HepG2 (cell line): ENCODE results near the gene ROM1. TPM values are rescaled to one million over a fixed set of nuclear protein-coding genes. Genes with fewer than 3 reads are reported as not detected.

Experiments
- ATAC-seq: fragments of 200-7000 bp; cut with Tn5 transposase; 3 replicates; pipeline ENCODE4 v1.9.1; 2020; ENCODE audit warnings: mild to moderate bottlenecking, moderate library complexity
- BruUV-seq: library from RNA; stranded (reverse); fragments of 400-500 nt; replicated peaks from 2 replicates; lab custom pipeline; 2021; lab: Mats Ljungman, UMichigan
- CTCF ChIA-PET: fragments of 300-600 bp; formaldehyde crosslinking; extraction: SDS; loops from one replicate; lab custom pipeline; 2021; ENCODE audit warnings: low total read pairs, inconsistent platforms, low intra/inter-chr PET ratio; lab: Yijun Ruan, JAX
- POLR2A ChIA-PET: fragments of 350-600 bp; sonication (Branson Sonifier 250); formaldehyde crosslinking; loops from one replicate; lab custom pipeline; 2020; ENCODE audit warnings: antibody characterized with exemption, inconsistent platforms; lab: Yijun Ruan, JAX
- DNase-seq: peaks from one replicate; pipeline ENCODE4 v3.0.0-alpha.2; 2015; ENCODE audit warnings: low spot score
- FAIRE-seq: peaks from 3 replicates; lab custom pipeline; 2011; peaks lifted over from hg19 to GRCh38; lab: Jason Lieb, UNC
- H2AFZ ChIP-seq: one replicate; pipeline ENCODE4 v1.6.1; 2011; ENCODE audit warnings: low read length, inconsistent platforms
- H3K27ac ChIP-seq: fragments of 300-600 bp; 3 replicates; pipeline ENCODE4 v1.8.0; 2011; ENCODE audit warnings: mixed run types, mild to moderate bottlenecking, mixed read lengths, low read length, inconsistent platforms; ENCODE audit not compliant: insufficient read depth; ENCODE audit errors: extremely low read length
- H3K27me3 ChIP-seq, 2 experiments: fragments of 200-600 bp in 1 of 2; 2 replicates in 1 of 2; 3 replicates in 1 of 2; pipeline versions ENCODE4 v1.6.0 to v1.8.0; 2011; ENCODE audit warnings: low read length in 2 of 2, mild to moderate bottlenecking in 2 of 2, moderate library complexity in 2 of 2, inconsistent platforms in 1 of 2; ENCODE audit not compliant: insufficient read depth in 2 of 2, control insufficient read depth in 1 of 2
- H3K36me3 ChIP-seq, 2 experiments: fragments of 200-600 bp in 1 of 2; replicated peaks in 1 of 2; 2 replicates in 1 of 2; 3 replicates in 1 of 2; pipeline versions ENCODE4 v1.5.1 to v1.8.0; 2011; ENCODE audit warnings: low read length in 2 of 2, inconsistent platforms in 1 of 2; ENCODE audit not compliant: insufficient read depth in 2 of 2, control insufficient read depth in 1 of 2
- H3K4me1 ChIP-seq: 2 replicates; pipeline ENCODE4 v1.5.1; 2012; ENCODE audit warnings: low read length, inconsistent platforms; ENCODE audit not compliant: insufficient read depth
- H3K4me2 ChIP-seq: 2 replicates; pipeline ENCODE4 v1.6.0; 2011; ENCODE audit warnings: low read depth, low read length, inconsistent platforms
- H3K4me3 ChIP-seq, 3 experiments: fragments of 200-600 bp in 1 of 3; sonication (generic), shearing (Covaris generic) in 1 of 3; replicated peaks in 1 of 3; 2 replicates each; pipeline ENCODE4 v1.5.1; 2011 to 2016; ENCODE audit warnings: low read length in 3 of 3, inconsistent platforms in 2 of 3, low read depth in 2 of 3, mild to moderate bottlenecking in 2 of 3, control low read depth in 1 of 3, mixed read lengths in 1 of 3; ENCODE audit not compliant: insufficient read depth in 1 of 3
- H3K79me2 ChIP-seq: one replicate; pipeline ENCODE4 v1.6.1; 2011; ENCODE audit warnings: low read length, inconsistent platforms; ENCODE audit not compliant: insufficient read depth
- H3K9ac ChIP-seq: 2 replicates; pipeline ENCODE4 v1.6.0; 2011; ENCODE audit warnings: mild to moderate bottlenecking, low read depth, low read length, inconsistent platforms; ENCODE audit not compliant: insufficient read depth
- H3K9me3 ChIP-seq: 2 replicates; pipeline ENCODE4 v1.5.1; 2012; ENCODE audit warnings: mild to moderate bottlenecking, low read length
- H4K20me1 ChIP-seq: 2 replicates; pipeline ENCODE4 v1.6.0; 2011; ENCODE audit warnings: inconsistent platforms, mild to moderate bottlenecking, low read length, moderate library complexity; ENCODE audit not compliant: insufficient read depth
- AGO1 ChIP-seq: fragments of 200-400 bp; formaldehyde crosslinking; IDR thresholded peaks from 2 replicates; pipeline ENCODE4 v1.6.1; 2017; ENCODE audit warnings: mild to moderate bottlenecking, low read depth, low read length, moderate library complexity; ENCODE audit not compliant: poor library complexity, severe bottlenecking
- BCL6 ChIP-seq: IDR thresholded peaks from 2 replicates; pipeline ENCODE4 v1.6.1; 2016; ENCODE audit warnings: missing genetic modification reagents, missing compliant biosample characterization
- BHLHE40 ChIP-seq: IDR thresholded peaks from 2 replicates; pipeline ENCODE4 v1.6.1; 2011; ENCODE audit warnings: low read length, improper control_type of control experiment
- BORCS8-MEF2B ChIP-seq: sonication (generic); formaldehyde crosslinking; IDR thresholded peaks from 2 replicates; pipeline ENCODE4 v1.8.0; 2022; ENCODE audit warnings: mild to moderate bottlenecking, missing genetic modification reagents
- CREBL2 ChIP-seq: sonication (generic); formaldehyde crosslinking; IDR thresholded peaks from 2 replicates; pipeline ENCODE4 v1.8.1; 2023; ENCODE audit warnings: missing genetic modification reagents, mild to moderate bottlenecking, borderline replicate concordance
- GMEB1 ChIP-seq: sonication (generic); formaldehyde crosslinking; IDR thresholded peaks from 2 replicates; pipeline ENCODE4 v1.5.1; 2020; ENCODE audit warnings: missing genetic modification reagents, mild to moderate bottlenecking, borderline replicate concordance
- KDM3A ChIP-seq: IDR thresholded peaks from 2 replicates; pipeline ENCODE4 v1.6.1; 2018; ENCODE audit warnings: low read depth, missing compliant biosample characterization
- POLR2AphosphoS2 ChIP-seq: IDR thresholded peaks from 2 replicates; pipeline ENCODE4 v1.6.1; 2011; ENCODE audit warnings: low read depth, low read length, improper control_type of control experiment
- REL ChIP-seq: sonication (generic); formaldehyde crosslinking; conservative IDR thresholded peaks from 2 replicates; pipeline ENCODE4 v1.8.0; 2022; ENCODE audit warnings: mild to moderate bottlenecking, missing genetic modification reagents, moderate library complexity
- SATB2 ChIP-seq: sonication (generic); formaldehyde crosslinking; IDR thresholded peaks from 2 replicates; pipeline ENCODE4 v1.5.0; 2020; ENCODE audit warnings: missing genetic modification reagents
- TFDP1 ChIP-seq: IDR thresholded peaks from 2 replicates; pipeline ENCODE4 v1.6.1; 2016; ENCODE audit warnings: missing compliant biosample characterization, missing genetic modification reagents, borderline replicate concordance
- ZMAT3 ChIP-seq: sonication (generic); formaldehyde crosslinking; conservative IDR thresholded peaks from 2 replicates; pipeline ENCODE4 v1.7.0; 2021; ENCODE audit warnings: missing genetic modification reagents
- ZNF12 ChIP-seq: sonication (generic); formaldehyde crosslinking; IDR thresholded peaks from 2 replicates; pipeline ENCODE4 v1.5.0; 2020; ENCODE audit warnings: missing genetic modification reagents
- ZNF576 ChIP-seq: sonication (generic); formaldehyde crosslinking; IDR thresholded peaks from 2 replicates; pipeline ENCODE4 v1.4.0; 2020; ENCODE audit warnings: mild to moderate bottlenecking, missing genetic modification reagents
- ZNF616 ChIP-seq: sonication (generic); formaldehyde crosslinking; IDR thresholded peaks from 2 replicates; pipeline ENCODE4 v1.5.0; 2020; ENCODE audit warnings: low read depth, mild to moderate bottlenecking, missing genetic modification reagents
- WGBS: methylation state at CpG from one replicate; pipeline ENCODE4 v1.1.6; 2017; ENCODE audit warnings: low lambda C conversion rate; 5-methylcytosine and 5-hydroxymethylcytosine counted together
- in situ Hi-C: cut with HindIII; loops from 2 replicates; pipeline ENCODE4 v1.10.0; 2017; ENCODE audit warnings: low pct_unique_long_range_greater_than_20kb; ENCODE audit not compliant: extremely low pct_ligation_motif_present
- intact Hi-C: fragments of 100-400 bp; cut with micrococcal nuclease; formaldehyde crosslinking; loops from one replicate; pipeline ENCODE4 v1.10.0; 2022; ENCODE audit not compliant: unreplicated experiment
- polyA plus RNA-seq, 8 experiments: library from polyadenylated mRNA; depleted of rRNA in 3 of 8; stranded (reverse) in 7 of 8; unstranded in 1 of 8; fragments of >200 nt; fragmentation: Illumina TruSeq in 4 of 8; extraction: Trizol in 4 of 8; gene quantifications; 2 replicates each; pipeline versions ENCODE4 v1.2.1 to v1.2.3, GENCODE V29; 2011 to 2016; ENCODE audit warnings: low read depth in 4 of 8, missing spikeins in 1 of 8, mixed read lengths in 1 of 8; ENCODE audit not compliant: insufficient read depth in 1 of 8
- total RNA-seq, 5 experiments: library from RNA; depleted of rRNA; stranded (reverse); fragments of >200 nt; fragmentation: Illumina TruSeq; extraction: Trizol; gene quantifications; 2 replicates each; pipeline ENCODE4 v1.2.3, GENCODE V29; 2016; ENCODE audit warnings: low read depth in 1 of 5
- TF ChIP-seq, protein P1 (sequence below): sonication (generic); formaldehyde crosslinking; IDR thresholded peaks from 2 replicates; pipeline ENCODE4 v1.4.0; 2020; ENCODE audit warnings: missing genetic modification reagents
- TF ChIP-seq, protein P2 (sequence below): sonication (generic); formaldehyde crosslinking; IDR thresholded peaks from 2 replicates; pipeline ENCODE4 v1.4.0; 2020; ENCODE audit warnings: missing genetic modification reagents

The ROM1 gene
- total and polyA plus RNA-seq, 2 of the 13 experiments (the other 11 are each of a cell fraction or from before 2014, with no cell fraction given): 1.2 to 2.4 TPM

DNA sequence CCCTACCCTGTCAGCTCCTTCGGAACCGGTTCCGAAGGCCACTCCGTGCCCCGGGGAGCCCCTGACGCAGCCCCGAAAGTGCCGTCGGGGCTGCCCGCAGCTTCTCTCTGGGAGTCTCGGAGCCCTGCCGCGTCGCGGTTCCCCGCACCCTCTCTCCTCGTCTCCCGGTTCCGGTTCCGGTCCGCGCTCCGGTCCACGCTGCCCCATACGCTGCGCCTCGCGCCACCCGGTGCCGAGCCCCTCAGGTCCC, 12.0 kb upstream of the ROM1 start:
- Histone ChIP-seq H3K36me3 (peaks cover 12 to 26% of the 10 kb centered on the region in 2 experiments; a peak in 4 of 5 replicates), H3K79me2 (peaks cover 33% of the 10 kb centered on the region), H3K4me3 (peak overlapping the region; percentile 91 to 94 (median 94)), H4K20me1 (no peaks in the 10 kb centered on the region), H2AFZ (no peak overlapping the region), H3K27me3 (no peaks in the 10 kb centered on the region; a peak in 1 of 5 replicates), H3K27ac (peak overlapping the region; percentile 88), H3K9ac (peak overlapping the region; percentile 99), H3K4me1 (peaks cover 39% of the 10 kb centered on the region), H3K9me3 (no peaks in the 10 kb centered on the region), H3K4me2 (peak overlapping the region; percentile 97)
- FAIRE-seq (no peak), DNase-seq (no peak), ATAC-seq (peak; percentile 39)
- no TSS peak for BruUV-seq
- CTCF ChIA-PET: no interaction called here
- POLR2A ChIA-PET: interaction anchor here (1.0 to 3.8 kb wide), 21 partner anchors 9 to 280 kb away, joined by 3 to 137 read pairs (median 6); partner anchors contain the start of genes AHNAK, B3GAT3, C11orf98 and CSKMT
- 0% methylated on average over 1 of the region's 30 CpGs for WGBS
- intact Hi-C loops (no loop called here), in situ Hi-C loops (no loop called here)
- TF ChIP-seq, protein P1, sequence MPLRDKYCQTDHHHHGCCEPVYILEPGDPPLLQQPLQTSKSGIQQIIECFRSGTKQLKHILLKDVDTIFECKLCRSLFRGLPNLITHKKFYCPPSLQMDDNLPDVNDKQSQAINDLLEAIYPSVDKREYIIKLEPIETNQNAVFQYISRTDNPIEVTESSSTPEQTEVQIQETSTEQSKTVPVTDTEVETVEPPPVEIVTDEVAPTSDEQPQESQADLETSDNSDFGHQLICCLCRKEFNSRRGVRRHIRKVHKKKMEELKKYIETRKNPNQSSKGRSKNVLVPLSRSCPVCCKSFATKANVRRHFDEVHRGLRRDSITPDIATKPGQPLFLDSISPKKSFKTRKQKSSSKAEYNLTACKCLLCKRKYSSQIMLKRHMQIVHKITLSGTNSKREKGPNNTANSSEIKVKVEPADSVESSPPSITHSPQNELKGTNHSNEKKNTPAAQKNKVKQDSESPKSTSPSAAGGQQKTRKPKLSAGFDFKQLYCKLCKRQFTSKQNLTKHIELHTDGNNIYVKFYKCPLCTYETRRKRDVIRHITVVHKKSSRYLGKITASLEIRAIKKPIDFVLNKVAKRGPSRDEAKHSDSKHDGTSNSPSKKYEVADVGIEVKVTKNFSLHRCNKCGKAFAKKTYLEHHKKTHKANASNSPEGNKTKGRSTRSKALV: peak; percentile 69; the same call in 1 of the 2 replicates
- TF ChIP-seq POLR2AphosphoS2: no peak
- no peak for TF ChIP-seq AGO1
- TF ChIP-seq SATB2 (CRISPR knock-in tag): peak; percentile 37; the same call in 1 of the 2 replicates
- peak; percentile 27; the same call in 1 of the 2 replicates for TF ChIP-seq ZNF616 (CRISPR knock-in tag)
- peak; percentile 87; the same call in 1 of the 2 replicates for TF ChIP-seq REL (CRISPR knock-in tag)
- no peak for TF ChIP-seq BHLHE40
- TF ChIP-seq, protein P2, sequence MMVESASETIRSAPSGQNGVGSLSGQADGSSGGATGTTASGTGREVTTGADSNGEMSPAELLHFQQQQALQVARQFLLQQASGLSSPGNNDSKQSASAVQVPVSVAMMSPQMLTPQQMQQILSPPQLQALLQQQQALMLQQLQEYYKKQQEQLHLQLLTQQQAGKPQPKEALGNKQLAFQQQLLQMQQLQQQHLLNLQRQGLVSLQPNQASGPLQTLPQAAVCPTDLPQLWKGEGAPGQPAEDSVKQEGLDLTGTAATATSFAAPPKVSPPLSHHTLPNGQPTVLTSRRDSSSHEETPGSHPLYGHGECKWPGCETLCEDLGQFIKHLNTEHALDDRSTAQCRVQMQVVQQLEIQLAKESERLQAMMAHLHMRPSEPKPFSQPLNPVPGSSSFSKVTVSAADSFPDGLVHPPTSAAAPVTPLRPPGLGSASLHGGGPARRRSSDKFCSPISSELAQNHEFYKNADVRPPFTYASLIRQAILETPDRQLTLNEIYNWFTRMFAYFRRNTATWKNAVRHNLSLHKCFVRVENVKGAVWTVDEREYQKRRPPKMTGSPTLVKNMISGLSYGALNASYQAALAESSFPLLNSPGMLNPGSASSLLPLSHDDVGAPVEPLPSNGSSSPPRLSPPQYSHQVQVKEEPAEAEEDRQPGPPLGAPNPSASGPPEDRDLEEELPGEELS (CRISPR knock-in tag): no peak
- TF ChIP-seq TFDP1 (CRISPR knock-in tag): peak; percentile 27; the same call in 1 of the 2 replicates
- peak; percentile 43; the same call in 1 of the 2 replicates for TF ChIP-seq BORCS8-MEF2B (CRISPR knock-in tag)
- peak; percentile 65 for TF ChIP-seq CREBL2 (CRISPR knock-in tag)
- TF ChIP-seq ZNF576 (CRISPR knock-in tag): no peak
- TF ChIP-seq BCL6 (CRISPR knock-in tag): 0 out of 2 replicates have a peak, but pooled peaks have one; percentile 5
- TF ChIP-seq GMEB1 (CRISPR knock-in tag): peak; percentile 27; the same call in 1 of the 2 replicates
- TF ChIP-seq ZNF12 (CRISPR knock-in tag): no peak
- TF ChIP-seq KDM3A (CRISPR knock-in tag): no peak
- 0 out of 2 replicates have a peak, but pooled peaks have one; percentile 49 for TF ChIP-seq ZMAT3
